Stimulated activated CD4-positive, alpha-beta T cell treated with anti-CD3 and anti-CD28 coated beads, TNF-alpha, amount 100 ng/mL, for 1 hour (primary cell): ENCODE data around the gene GIPC2.
A peak's percentile ranks its signal among the peaks of the same experiment; 100 is the strongest.
"Not testable (repeated sequence)": the region's sequence is repeated elsewhere in the genome, so short reads cannot be mapped to it uniquely, and the experiment has no call there.

Source experiments
- DNase-seq, 3 donors: peaks; one replicate each; pipeline ENCODE4 v3.0.0-alpha.2; 2020; ENCODE audit warnings: low read depth in 3 of 3, low spot score in 1 of 3

GIPC2 gene

GRCh38 chr1:78094639-78095038, 48.9 kb downstream of the GIPC2 start:
- no peak for DNase-seq

GRCh38 chr1:78095593-78095992, 49.8 kb downstream of the GIPC2 start:
- DNase-seq = no peak

GRCh38 chr1:78096017-78096416, 50.3 kb downstream of the GIPC2 start:
- no peak for DNase-seq

GRCh38 chr1:78096976-78097375, 51.2 kb downstream of the GIPC2 start:
- no peak for DNase-seq

- DNase-seq = no peak
Observed at GRCh38 chr1:78101051-78101450, 55.3 kb downstream of the GIPC2 start.

- no peak for DNase-seq
Observed at GRCh38 chr1:78101514-78101913, 55.7 kb downstream of the GIPC2 start.

- DNase-seq = no peak
Observed at GRCh38 chr1:78102082-78102481, 56.3 kb downstream of the GIPC2 start.

GRCh38 chr1:78102916-78103315, 57.1 kb downstream of the GIPC2 start:
- no peak for DNase-seq

- no peak for DNase-seq
Observed at GRCh38 chr1:78104322-78104721, 58.6 kb downstream of the GIPC2 start.

- DNase-seq = not testable (repeated sequence)
Observed at GRCh38 chr1:78109659-78110058, 63.9 kb downstream of the GIPC2 start.

GRCh38 chr1:78113156-78113916, 67.6 kb downstream of the GIPC2 start:
- DNase-seq = no peak

GRCh38 chr1:78114034-78114956, 68.5 kb downstream of the GIPC2 start:
- peak; percentile 8 to 21 (median 9) for DNase-seq

- DNase-seq = not testable (repeated sequence)
Observed at GRCh38 chr1:78120485-78120884, 74.7 kb downstream of the GIPC2 start.

GRCh38 chr1:78121710-78122109, 75.9 kb downstream of the GIPC2 start:
- no peak for DNase-seq

GRCh38 chr1:78122389-78122788, 76.6 kb downstream of the GIPC2 start:
- no peak for DNase-seq

- no peak for DNase-seq
Observed at GRCh38 chr1:78126506-78126905, 80.7 kb downstream of the GIPC2 start.

GRCh38 chr1:78132174-78132947, 86.6 kb downstream of the GIPC2 start:
- no peak for DNase-seq

- no peak for DNase-seq
Observed at GRCh38 chr1:78132948-78133322, 87.2 kb downstream of the GIPC2 start.

- DNase-seq = no peak
Observed at GRCh38 chr1:78136680-78137079, 90.9 kb downstream of the GIPC2 start.

- no peak for DNase-seq
Observed at GRCh38 chr1:78141531-78142231, 95.9 kb downstream of the GIPC2 start.

GRCh38 chr1:78142736-78143135, 97.0 kb downstream of the GIPC2 start:
- DNase-seq = no peak
